HepG2 (cell line): ENCODE results near the gene KIAA0232. TPM values are rescaled to one million over a fixed set of nuclear protein-coding genes. Genes with fewer than 3 reads are reported as not detected.

Source experiments
- ATAC-seq: fragments of 200-7000 bp; cut with Tn5 transposase; 3 replicates; pipeline ENCODE4 v1.9.1; 2020; ENCODE audit warnings: mild to moderate bottlenecking, moderate library complexity
- BruUV-seq: library from RNA; stranded (reverse); fragments of 400-500 nt; replicated peaks from 2 replicates; lab custom pipeline; 2021; lab: Mats Ljungman, UMichigan
- CTCF ChIA-PET: fragments of 300-600 bp; formaldehyde crosslinking; extraction: SDS; loops from one replicate; lab custom pipeline; 2021; ENCODE audit warnings: low total read pairs, inconsistent platforms, low intra/inter-chr PET ratio; lab: Yijun Ruan, JAX
- POLR2A ChIA-PET: fragments of 350-600 bp; sonication (Branson Sonifier 250); formaldehyde crosslinking; loops from one replicate; lab custom pipeline; 2020; ENCODE audit warnings: antibody characterized with exemption, inconsistent platforms; lab: Yijun Ruan, JAX
- DNase-seq: peaks from one replicate; pipeline ENCODE4 v3.0.0-alpha.2; 2015; ENCODE audit warnings: low spot score
- FAIRE-seq: peaks from 3 replicates; lab custom pipeline; 2011; peaks lifted over from hg19 to GRCh38; lab: Jason Lieb, UNC
- H2AFZ ChIP-seq: one replicate; pipeline ENCODE4 v1.6.1; 2011; ENCODE audit warnings: low read length, inconsistent platforms
- H3K27ac ChIP-seq: fragments of 300-600 bp; 3 replicates; pipeline ENCODE4 v1.8.0; 2011; ENCODE audit warnings: mixed run types, mild to moderate bottlenecking, mixed read lengths, low read length, inconsistent platforms; ENCODE audit not compliant: insufficient read depth; ENCODE audit errors: extremely low read length
- H3K27me3 ChIP-seq, 2 experiments: fragments of 200-600 bp in 1 of 2; 2 replicates in 1 of 2; 3 replicates in 1 of 2; pipeline versions ENCODE4 v1.6.0 to v1.8.0; 2011; ENCODE audit warnings: low read length in 2 of 2, mild to moderate bottlenecking in 2 of 2, moderate library complexity in 2 of 2, inconsistent platforms in 1 of 2; ENCODE audit not compliant: insufficient read depth in 2 of 2, control insufficient read depth in 1 of 2
- H3K36me3 ChIP-seq, 2 experiments: fragments of 200-600 bp in 1 of 2; replicated peaks in 1 of 2; 2 replicates in 1 of 2; 3 replicates in 1 of 2; pipeline versions ENCODE4 v1.5.1 to v1.8.0; 2011; ENCODE audit warnings: low read length in 2 of 2, inconsistent platforms in 1 of 2; ENCODE audit not compliant: insufficient read depth in 2 of 2, control insufficient read depth in 1 of 2
- H3K4me1 ChIP-seq: 2 replicates; pipeline ENCODE4 v1.5.1; 2012; ENCODE audit warnings: low read length, inconsistent platforms; ENCODE audit not compliant: insufficient read depth
- H3K4me2 ChIP-seq: 2 replicates; pipeline ENCODE4 v1.6.0; 2011; ENCODE audit warnings: low read depth, low read length, inconsistent platforms
- H3K4me3 ChIP-seq, 3 experiments: fragments of 200-600 bp in 1 of 3; sonication (generic), shearing (Covaris generic) in 1 of 3; replicated peaks in 1 of 3; 2 replicates each; pipeline ENCODE4 v1.5.1; 2011 to 2016; ENCODE audit warnings: low read length in 3 of 3, inconsistent platforms in 2 of 3, low read depth in 2 of 3, mild to moderate bottlenecking in 2 of 3, control low read depth in 1 of 3, mixed read lengths in 1 of 3; ENCODE audit not compliant: insufficient read depth in 1 of 3
- H3K79me2 ChIP-seq: one replicate; pipeline ENCODE4 v1.6.1; 2011; ENCODE audit warnings: low read length, inconsistent platforms; ENCODE audit not compliant: insufficient read depth
- H3K9ac ChIP-seq: 2 replicates; pipeline ENCODE4 v1.6.0; 2011; ENCODE audit warnings: mild to moderate bottlenecking, low read depth, low read length, inconsistent platforms; ENCODE audit not compliant: insufficient read depth
- H3K9me3 ChIP-seq: 2 replicates; pipeline ENCODE4 v1.5.1; 2012; ENCODE audit warnings: mild to moderate bottlenecking, low read length
- H4K20me1 ChIP-seq: 2 replicates; pipeline ENCODE4 v1.6.0; 2011; ENCODE audit warnings: inconsistent platforms, mild to moderate bottlenecking, low read length, moderate library complexity; ENCODE audit not compliant: insufficient read depth
- DBP ChIP-seq: sonication (generic); formaldehyde crosslinking; IDR thresholded peaks from 2 replicates; pipeline ENCODE4 v1.4.0; 2020; ENCODE audit warnings: missing genetic modification reagents; ENCODE audit errors: not compliant biosample characterization
- IKZF1 ChIP-seq: fragments of 450-650 bp; IDR thresholded peaks from 2 replicates; pipeline ENCODE4 v1.7.1; 2016
- SPEN ChIP-seq: sonication (generic); formaldehyde crosslinking; IDR thresholded peaks from 2 replicates; pipeline ENCODE4 v1.5.1; 2020; ENCODE audit warnings: low read depth, mild to moderate bottlenecking, missing genetic modification reagents
- ZBTB26 ChIP-seq: IDR thresholded peaks from 2 replicates; pipeline ENCODE4 v1.6.1; 2016; ENCODE audit warnings: missing compliant biosample characterization, missing genetic modification reagents, borderline replicate concordance
- ZFP36 ChIP-seq: fragments of 150-350 bp; IDR thresholded peaks from 2 replicates; pipeline ENCODE4 v1.6.1; 2018; ENCODE audit warnings: borderline replicate concordance, low read length, low read depth; ENCODE audit not compliant: partially characterized antibody
- ZKSCAN1 ChIP-seq: fragments of 150-350 bp; IDR thresholded peaks from 2 replicates; pipeline ENCODE4 v1.6.1; 2014; ENCODE audit warnings: low read length
- ZKSCAN5 ChIP-seq: sonication (generic); formaldehyde crosslinking; IDR thresholded peaks from 2 replicates; pipeline ENCODE4 v1.5.1; 2020; ENCODE audit warnings: mild to moderate bottlenecking, missing genetic modification reagents
- ZMYM3 ChIP-seq: sonication (generic); formaldehyde crosslinking; IDR thresholded peaks from 2 replicates; pipeline ENCODE4 v1.5.1; 2020; ENCODE audit warnings: mild to moderate bottlenecking, missing genetic modification reagents
- ZNF17 ChIP-seq: sonication (generic); formaldehyde crosslinking; IDR thresholded peaks from 2 replicates; pipeline ENCODE4 v1.5.0; 2020; ENCODE audit warnings: mild to moderate bottlenecking, missing genetic modification reagents
- ZNF230 ChIP-seq: sonication (generic); formaldehyde crosslinking; IDR thresholded peaks from 2 replicates; pipeline ENCODE4 v1.4.0; 2020; ENCODE audit warnings: mild to moderate bottlenecking, missing genetic modification reagents
- ZNF317 ChIP-seq: sonication (generic); formaldehyde crosslinking; IDR thresholded peaks from 2 replicates; pipeline ENCODE4 v1.5.0; 2020; ENCODE audit warnings: mild to moderate bottlenecking, missing genetic modification reagents
- ZNF335 ChIP-seq: sonication (generic); formaldehyde crosslinking; IDR thresholded peaks from 2 replicates; pipeline ENCODE4 v1.4.0; 2020; ENCODE audit warnings: missing genetic modification reagents
- ZNF564 ChIP-seq: sonication (generic); formaldehyde crosslinking; IDR thresholded peaks from 2 replicates; pipeline ENCODE4 v1.8.1; 2023; ENCODE audit warnings: mild to moderate bottlenecking, missing genetic modification reagents
- ZNF737 ChIP-seq: sonication (generic); formaldehyde crosslinking; IDR thresholded peaks from 2 replicates; pipeline ENCODE4 v1.5.0; 2020; ENCODE audit warnings: missing genetic modification reagents, mild to moderate bottlenecking, borderline replicate concordance
- ZNF768 ChIP-seq: sonication (generic); formaldehyde crosslinking; IDR thresholded peaks from 2 replicates; pipeline ENCODE4 v1.4.0; 2020; ENCODE audit warnings: missing genetic modification reagents
- ZNF891 ChIP-seq: sonication (generic); formaldehyde crosslinking; IDR thresholded peaks from 2 replicates; pipeline ENCODE4 v1.5.0; 2020; ENCODE audit warnings: mild to moderate bottlenecking, missing genetic modification reagents
- WGBS: methylation state at CpG from one replicate; pipeline ENCODE4 v1.1.6; 2017; ENCODE audit warnings: low lambda C conversion rate; 5-methylcytosine and 5-hydroxymethylcytosine counted together
- in situ Hi-C: cut with HindIII; loops from 2 replicates; pipeline ENCODE4 v1.10.0; 2017; ENCODE audit warnings: low pct_unique_long_range_greater_than_20kb; ENCODE audit not compliant: extremely low pct_ligation_motif_present
- intact Hi-C: fragments of 100-400 bp; cut with micrococcal nuclease; formaldehyde crosslinking; loops from one replicate; pipeline ENCODE4 v1.10.0; 2022; ENCODE audit not compliant: unreplicated experiment
- polyA plus RNA-seq, 8 experiments: library from polyadenylated mRNA; depleted of rRNA in 3 of 8; stranded (reverse) in 7 of 8; unstranded in 1 of 8; fragments of >200 nt; fragmentation: Illumina TruSeq in 4 of 8; extraction: Trizol in 4 of 8; gene quantifications; 2 replicates each; pipeline versions ENCODE4 v1.2.1 to v1.2.3, GENCODE V29; 2011 to 2016; ENCODE audit warnings: low read depth in 4 of 8, missing spikeins in 1 of 8, mixed read lengths in 1 of 8; ENCODE audit not compliant: insufficient read depth in 1 of 8
- total RNA-seq, 5 experiments: library from RNA; depleted of rRNA; stranded (reverse); fragments of >200 nt; fragmentation: Illumina TruSeq; extraction: Trizol; gene quantifications; 2 replicates each; pipeline ENCODE4 v1.2.3, GENCODE V29; 2016; ENCODE audit warnings: low read depth in 1 of 5

KIAA0232 gene
- total and polyA plus RNA-seq, 2 of the 13 experiments (the other 11 are each of a cell fraction or from before 2014, with no cell fraction given) = 7.8 to 17.1 TPM

GRCh38 chr4:6769989-6770420 lies 12.5 kb upstream of the KIAA0232 start (continued):
- TF ChIP-seq ZNF17 = no peak
- TF ChIP-seq ZNF891 = no peak

- ATAC-seq = no peak
- in situ Hi-C loops (no loop called here), intact Hi-C loops (loop anchor here (1.0 kb wide), 1 partner anchor 33 kb away; no protein-coding TSS in a partner anchor)
- Histone ChIP-seq H3K4me3 (no peak overlapping the region), H3K4me1 (peaks cover 96% of the 10 kb centered on the region), H4K20me1 (no peaks in the 10 kb centered on the region), H2AFZ (no peak overlapping the region), H3K36me3 (no peaks in the 10 kb centered on the region), H3K27ac (no peak overlapping the region), H3K9ac (no peak overlapping the region), H3K9me3 (no peaks in the 10 kb centered on the region), H3K79me2 (no peaks in the 10 kb centered on the region), H3K4me2 (no peak overlapping the region), H3K27me3 (no peaks in the 10 kb centered on the region)
- CTCF ChIA-PET = no interaction called here
- FAIRE-seq = no peak
- DNase-seq = no peak
- WGBS = 67% methylated on average over 5 of the region's 7 CpGs
- BruUV-seq = no TSS peak
- POLR2A ChIA-PET = interaction anchor here (1.4 to 9.3 kb wide), 2 partner anchors 9 to 20 kb away, joined by 4 to 207 read pairs; no protein-coding TSS in a partner anchor
- TF ChIP-seq IKZF1 (no peak), ZKSCAN1 (peak; percentile 86), ZNF768 (CRISPR knock-in tag) (peak; percentile 99), ZMYM3 (CRISPR knock-in tag) (peak; percentile 77)
Observed at GRCh38 chr4:6770581-6771228, 11.8 kb upstream of the KIAA0232 start.

- 87% methylated on average over 5 of the region's 8 CpGs for WGBS
- POLR2A ChIA-PET = interaction anchor here (1.4 to 9.3 kb wide), 2 partner anchors 8 to 20 kb away, joined by 4 to 207 read pairs; no protein-coding TSS in a partner anchor
- Histone ChIP-seq H3K9ac (no peak overlapping the region), H3K4me1 (peaks cover 96% of the 10 kb centered on the region), H3K27ac (no peak overlapping the region), H4K20me1 (no peaks in the 10 kb centered on the region), H3K9me3 (no peaks in the 10 kb centered on the region), H2AFZ (no peak overlapping the region), H3K4me2 (no peak overlapping the region), H3K36me3 (no peaks in the 10 kb centered on the region), H3K27me3 (no peaks in the 10 kb centered on the region), H3K4me3 (no peak overlapping the region), H3K79me2 (no peaks in the 10 kb centered on the region)
- CTCF ChIA-PET = no interaction called here
- no peak for DNase-seq
- BruUV-seq = no TSS peak
- no peak for ATAC-seq
- intact Hi-C loops = loop anchor here (1.0 kb wide), 1 partner anchor 32 kb away; no protein-coding TSS in a partner anchor
- no peak for FAIRE-seq
- in situ Hi-C loops = no loop called here
- no peak for TF ChIP-seq DBP (CRISPR knock-in tag)
- TF ChIP-seq ZBTB26 (CRISPR knock-in tag) = no peak
- TF ChIP-seq ZKSCAN5 (CRISPR knock-in tag) = no peak
- no peak for TF ChIP-seq ZNF737 (CRISPR knock-in tag)
- no peak for TF ChIP-seq ZNF317 (CRISPR knock-in tag)
- no peak for TF ChIP-seq ZNF564
- TF ChIP-seq ZNF230 = no peak
- TF ChIP-seq ZNF335 (CRISPR knock-in tag) = no peak
- TF ChIP-seq ZFP36 = no peak
- no peak for TF ChIP-seq SPEN
Observed at GRCh38 chr4:6771229-6771671, 11.3 kb upstream of the KIAA0232 start.
